Uterus (tissue), 4 donors: ENCODE results near the gene FOXP2. TPM values are rescaled to one million over a fixed set of nuclear protein-coding genes. Genes with fewer than 3 reads are reported as not detected.

ENCODE experiments used
- DNase-seq, 2 donors: peaks; one replicate each; pipeline ENCODE4 v3.0.0-alpha.2; 2019 to 2020
- H3K27ac ChIP-seq, 2 donors: fragments of 200-600 bp; sonication (generic); 1 replicate in 1 of 2; 2 replicates in 1 of 2; pipeline ENCODE4 v1.5.1; 2016 to 2018
- H3K27me3 ChIP-seq, 2 donors: fragments of 200-600 bp; sonication (generic); one replicate each; pipeline ENCODE4 v1.5.1; 2018 to 2019; ENCODE audit warnings: control low read depth in 1 of 2
- H3K36me3 ChIP-seq, 2 donors: fragments of 200-600 bp; sonication (generic); one replicate each; pipeline ENCODE4 v1.5.1; 2019; ENCODE audit warnings: control low read depth in 1 of 2
- H3K4me1 ChIP-seq, 2 donors: fragments of 200-600 bp; sonication (generic); one replicate each; pipeline ENCODE4 v1.5.1; 2018 to 2019; ENCODE audit warnings: control low read depth in 1 of 2
- H3K4me3 ChIP-seq, 2 donors: fragments of 200-600 bp; sonication (generic); 1 replicate in 1 of 2; 2 replicates in 1 of 2; pipeline ENCODE4 v1.5.1; 2018 to 2019; ENCODE audit warnings: mild to moderate bottlenecking in 1 of 2
- H3K9me3 ChIP-seq, 2 donors: fragments of 200-600 bp; sonication (generic); one replicate each; pipeline ENCODE4 v1.5.1; 2019; ENCODE audit warnings: control low read depth in 1 of 2
- POLR2A ChIP-seq, 2 donors: fragments of 450-650 bp; IDR thresholded peaks; one replicate each; pipeline ENCODE4 v1.6.1; 2016; ENCODE audit warnings: antibody characterized with exemption in 2 of 2, mild to moderate bottlenecking in 1 of 2, moderate library complexity in 1 of 2
- intact Hi-C: fragments of 100-400 bp; cut with DNase I; formaldehyde crosslinking; loops from one replicate; pipeline ENCODE4 v1.15.1; 2023; ENCODE audit warnings: low total_unique reads
- total RNA-seq, 4 donors: library from RNA; depleted of rRNA in 3 of 4; stranded (reverse); fragments of >200 nt in 3 of 4; gene quantifications; one replicate each; pipeline versions ENCODE4 v1.1.0 to v1.2.4, GENCODE V29; 2014 to 2023
- TF ChIP-seq, protein P1 (sequence below), 4 experiments: fragments of 200-600 bp in 2 of 4; fragments of 450-650 bp in 2 of 4; sonication (generic) in 2 of 4; IDR thresholded peaks; one replicate each; pipeline ENCODE4 v1.5.1; 2016 to 2019; ENCODE audit warnings: antibody characterized with exemption in 4 of 4, mild to moderate bottlenecking in 2 of 4, moderate library complexity in 1 of 4
- donor health status: DM: yes; HTN: yes; CAD: no.

The FOXP2 gene
- total RNA-seq, 4 donors from 2014 or later: 17.6 to 59.3 (median 24.9) TPM

- Histone ChIP-seq H3K9me3 (no peaks in the 10 kb centered on the region), H3K27ac (no peak overlapping the region), H3K27me3 (no peaks in the 10 kb centered on the region), H3K4me3 (no peak overlapping the region), H3K4me1 (no peaks in the 10 kb centered on the region), H3K36me3 (no peaks in the 10 kb centered on the region)
- TF ChIP-seq POLR2A (IDR thresholded peaks at IDR 0.05): no peak
- TF ChIP-seq, protein P1, sequence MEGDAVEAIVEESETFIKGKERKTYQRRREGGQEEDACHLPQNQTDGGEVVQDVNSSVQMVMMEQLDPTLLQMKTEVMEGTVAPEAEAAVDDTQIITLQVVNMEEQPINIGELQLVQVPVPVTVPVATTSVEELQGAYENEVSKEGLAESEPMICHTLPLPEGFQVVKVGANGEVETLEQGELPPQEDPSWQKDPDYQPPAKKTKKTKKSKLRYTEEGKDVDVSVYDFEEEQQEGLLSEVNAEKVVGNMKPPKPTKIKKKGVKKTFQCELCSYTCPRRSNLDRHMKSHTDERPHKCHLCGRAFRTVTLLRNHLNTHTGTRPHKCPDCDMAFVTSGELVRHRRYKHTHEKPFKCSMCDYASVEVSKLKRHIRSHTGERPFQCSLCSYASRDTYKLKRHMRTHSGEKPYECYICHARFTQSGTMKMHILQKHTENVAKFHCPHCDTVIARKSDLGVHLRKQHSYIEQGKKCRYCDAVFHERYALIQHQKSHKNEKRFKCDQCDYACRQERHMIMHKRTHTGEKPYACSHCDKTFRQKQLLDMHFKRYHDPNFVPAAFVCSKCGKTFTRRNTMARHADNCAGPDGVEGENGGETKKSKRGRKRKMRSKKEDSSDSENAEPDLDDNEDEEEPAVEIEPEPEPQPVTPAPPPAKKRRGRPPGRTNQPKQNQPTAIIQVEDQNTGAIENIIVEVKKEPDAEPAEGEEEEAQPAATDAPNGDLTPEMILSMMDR (IDR thresholded peaks at IDR 0.05): no peak
- intact Hi-C loops: no loop called here
- no peak for DNase-seq
Observed at GRCh38 chr7:114644455-114644854, 229.8 kb downstream of the FOXP2 start.

- Histone ChIP-seq H3K9me3 (no peaks in the 10 kb centered on the region), H3K36me3 (no peaks in the 10 kb centered on the region), H3K4me1 (no peaks in the 10 kb centered on the region), H3K27me3 (no peaks in the 10 kb centered on the region), H3K27ac (no peak overlapping the region), H3K4me3 (no peak overlapping the region)
- TF ChIP-seq, protein P1 (IDR thresholded peaks at IDR 0.05): no peak
- TF ChIP-seq POLR2A (IDR thresholded peaks at IDR 0.05): no peak
- no peak for DNase-seq
- intact Hi-C loops: no loop called here
Observed at GRCh38 chr7:114645451-114645850, 230.8 kb downstream of the FOXP2 start.

- H3K4me3 ChIP-seq: no peak overlapping the region
- H3K36me3 ChIP-seq: no peaks in the 10 kb centered on the region
- no peak for TF ChIP-seq POLR2A (IDR thresholded peaks at IDR 0.05)
- TF ChIP-seq, protein P1 (IDR thresholded peaks at IDR 0.05): no peak
- DNase-seq: no peak
- no peak overlapping the region for H3K27ac ChIP-seq
- H3K9me3 ChIP-seq: no peaks in the 10 kb centered on the region
- no peaks in the 10 kb centered on the region for H3K27me3 ChIP-seq
- intact Hi-C loops: no loop called here
- no peaks in the 10 kb centered on the region for H3K4me1 ChIP-seq
Observed at GRCh38 chr7:114647518-114647917, 232.9 kb downstream of the FOXP2 start.

GRCh38 chr7:114648117-114648516 is 233.5 kb downstream of the FOXP2 start:
- TF ChIP-seq, protein P1 (IDR thresholded peaks at IDR 0.05): no peak
- TF ChIP-seq POLR2A (IDR thresholded peaks at IDR 0.05): no peak
- intact Hi-C loops: no loop called here

DNA sequence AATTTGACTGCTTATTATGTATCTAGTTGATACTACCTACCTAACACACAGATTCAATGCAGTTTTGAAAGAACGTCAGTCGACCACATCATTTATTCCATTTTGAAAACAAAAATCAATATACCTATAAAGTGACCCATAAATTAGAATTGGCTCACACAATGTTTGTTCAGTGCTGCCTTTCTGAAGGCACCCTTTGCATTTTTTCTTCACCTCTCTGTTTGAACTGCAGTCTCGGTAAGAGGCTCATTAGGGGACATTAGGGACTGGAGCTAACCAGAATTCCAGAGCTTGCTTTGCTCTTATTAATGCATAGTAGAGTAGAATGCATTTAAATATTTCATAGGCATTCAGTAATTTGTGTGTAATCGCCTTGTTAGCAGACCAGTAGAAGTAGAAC is 234.1 kb downstream of the FOXP2 start:
- no peaks in the 10 kb centered on the region for H3K27me3 ChIP-seq
- intact Hi-C loops: no loop called here
- H3K4me3 ChIP-seq: no peak overlapping the region
- H3K4me1 ChIP-seq: no peaks in the 10 kb centered on the region
- H3K36me3 ChIP-seq: no peaks in the 10 kb centered on the region
- no peak for DNase-seq
- H3K27ac ChIP-seq: no peak overlapping the region
- H3K9me3 ChIP-seq: no peaks in the 10 kb centered on the region
- no peak for TF ChIP-seq POLR2A (IDR thresholded peaks at IDR 0.05)
- TF ChIP-seq, protein P1 (IDR thresholded peaks at IDR 0.05): no peak

More at GRCh38 chr7:114648117-114648516, 233.5 kb downstream of the FOXP2 start:
- Histone ChIP-seq H3K36me3 (no peaks in the 10 kb centered on the region), H3K9me3 (no peaks in the 10 kb centered on the region), H3K4me3 (no peak overlapping the region), H3K27me3 (no peaks in the 10 kb centered on the region), H3K4me1 (no peaks in the 10 kb centered on the region), H3K27ac (no peak overlapping the region)
- DNase-seq: no peak
